ENCODE data around the gene ZNF668.

The ZNF668 gene

GRCh38 chr16:31099860-31100638 is 26.0 kb upstream of the ZNF668 start:
- no peaks in the 10 kb centered on the region for H3K9me3 ChIP-seq (ENCODE audit: severe bottlenecking)
- H3K27ac ChIP-seq (ENCODE audit: poor library complexity, severe bottlenecking) = no peak overlapping the region
- TF ChIP-seq, protein P1, sequence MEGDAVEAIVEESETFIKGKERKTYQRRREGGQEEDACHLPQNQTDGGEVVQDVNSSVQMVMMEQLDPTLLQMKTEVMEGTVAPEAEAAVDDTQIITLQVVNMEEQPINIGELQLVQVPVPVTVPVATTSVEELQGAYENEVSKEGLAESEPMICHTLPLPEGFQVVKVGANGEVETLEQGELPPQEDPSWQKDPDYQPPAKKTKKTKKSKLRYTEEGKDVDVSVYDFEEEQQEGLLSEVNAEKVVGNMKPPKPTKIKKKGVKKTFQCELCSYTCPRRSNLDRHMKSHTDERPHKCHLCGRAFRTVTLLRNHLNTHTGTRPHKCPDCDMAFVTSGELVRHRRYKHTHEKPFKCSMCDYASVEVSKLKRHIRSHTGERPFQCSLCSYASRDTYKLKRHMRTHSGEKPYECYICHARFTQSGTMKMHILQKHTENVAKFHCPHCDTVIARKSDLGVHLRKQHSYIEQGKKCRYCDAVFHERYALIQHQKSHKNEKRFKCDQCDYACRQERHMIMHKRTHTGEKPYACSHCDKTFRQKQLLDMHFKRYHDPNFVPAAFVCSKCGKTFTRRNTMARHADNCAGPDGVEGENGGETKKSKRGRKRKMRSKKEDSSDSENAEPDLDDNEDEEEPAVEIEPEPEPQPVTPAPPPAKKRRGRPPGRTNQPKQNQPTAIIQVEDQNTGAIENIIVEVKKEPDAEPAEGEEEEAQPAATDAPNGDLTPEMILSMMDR (IDR thresholded peaks at IDR 0.05; ENCODE audit: poor library complexity, severe bottlenecking) = no peak
- no peaks in the 10 kb centered on the region for H3K4me1 ChIP-seq (ENCODE audit: insufficient read depth, poor library complexity, severe bottlenecking)
- ATAC-seq (ENCODE audit: low read depth) = no peak; the same call in 2 of the 3 replicates
- no peak for DNase-seq (ENCODE audit: low spot score)
- H3K27me3 ChIP-seq (ENCODE audit: insufficient read depth, poor library complexity, severe bottlenecking) = no peaks in the 10 kb centered on the region
- no peaks in the 10 kb centered on the region for H3K36me3 ChIP-seq (ENCODE audit: low read depth)
- H3K4me3 ChIP-seq (ENCODE audit: severe bottlenecking) = no peak overlapping the region

- ATAC-seq (ENCODE audit: low read depth) (peak; percentile 95), DNase-seq (ENCODE audit: low spot score) (peak; percentile 98)
- Histone ChIP-seq H3K9me3 (ENCODE audit: severe bottlenecking) (no peaks in the 10 kb centered on the region), H3K4me3 (ENCODE audit: severe bottlenecking) (peak within 1 kb of the TSS; percentile 66), H3K4me1 (ENCODE audit: insufficient read depth, poor library complexity, severe bottlenecking) (no peaks in the 10 kb centered on the region), H3K27me3 (ENCODE audit: insufficient read depth, poor library complexity, severe bottlenecking) (no peaks in the 10 kb centered on the region), H3K27ac (ENCODE audit: poor library complexity, severe bottlenecking) (peak within 1 kb of the TSS; percentile 81), H3K36me3 (ENCODE audit: low read depth) (peaks cover 24% of the 10 kb centered on the region)
- TF ChIP-seq, protein P1 (IDR thresholded peaks at IDR 0.05; ENCODE audit: poor library complexity, severe bottlenecking) = no peak
Measured at GRCh38 chr16:31094424-31095120, 20.5 kb upstream of the ZNF668 start, which contains the start of gene VKORC1. VKORC1 (minus strand) TSS chr16:31094797; CDS start chr16:31094729, 68 bp downstream.

GRCh38 chr16:31094088-31094423 is 20.0 kb upstream of the ZNF668 start:
- peak; percentile 49 for DNase-seq (ENCODE audit: low spot score)
- no peak; the same call in 2 of the 3 replicates for ATAC-seq (ENCODE audit: low read depth)
- Histone ChIP-seq H3K4me1 (ENCODE audit: insufficient read depth, poor library complexity, severe bottlenecking) (no peaks in the 10 kb centered on the region), H3K4me3 (ENCODE audit: severe bottlenecking) (peak overlapping the region; percentile 66), H3K36me3 (ENCODE audit: low read depth) (peaks cover 29% of the 10 kb centered on the region), H3K27ac (ENCODE audit: poor library complexity, severe bottlenecking) (peak overlapping the region; percentile 81), H3K9me3 (ENCODE audit: severe bottlenecking) (no peaks in the 10 kb centered on the region), H3K27me3 (ENCODE audit: insufficient read depth, poor library complexity, severe bottlenecking) (no peaks in the 10 kb centered on the region)
- TF ChIP-seq, protein P1 (IDR thresholded peaks at IDR 0.05; ENCODE audit: poor library complexity, severe bottlenecking) = no peak

- TF ChIP-seq, protein P1 (IDR thresholded peaks at IDR 0.05; ENCODE audit: poor library complexity, severe bottlenecking) = no peak
- ATAC-seq (ENCODE audit: low read depth) = peak; percentile 26
- Histone ChIP-seq H3K27ac (ENCODE audit: poor library complexity, severe bottlenecking) (peak overlapping the region; percentile 81), H3K4me1 (ENCODE audit: insufficient read depth, poor library complexity, severe bottlenecking) (no peaks in the 10 kb centered on the region), H3K27me3 (ENCODE audit: insufficient read depth, poor library complexity, severe bottlenecking) (no peaks in the 10 kb centered on the region), H3K36me3 (ENCODE audit: low read depth) (peaks cover 32% of the 10 kb centered on the region), H3K9me3 (ENCODE audit: severe bottlenecking) (no peaks in the 10 kb centered on the region), H3K4me3 (ENCODE audit: severe bottlenecking) (peak overlapping the region; percentile 66)
- peak; percentile 61 for DNase-seq (ENCODE audit: low spot score)
Measured at GRCh38 chr16:31093132-31093703, 19.2 kb upstream of the ZNF668 start.
